ENCODE measurements around the gene TTC22.

TTC22 gene

GRCh38 chr1:54833121-54833520 lies 32.0 kb upstream of the TTC22 start:
- DNase-seq, result no peak

- DNase-seq, result no peak
These were observed 25.2 kb upstream of the TTC22 start for GRCh38 chr1:54826226-54826816.

- no peak for DNase-seq
These were observed 24.6 kb upstream of the TTC22 start for GRCh38 chr1:54825696-54826095.

- no peak for DNase-seq
These were observed 22.5 kb upstream of the TTC22 start for GRCh38 chr1:54823670-54824069.

GRCh38 chr1:54819733-54820132 lies 18.6 kb upstream of the TTC22 start:
- DNase-seq, result no peak

GRCh38 chr1:54819195-54819536 lies 18.0 kb upstream of the TTC22 start:
- no peak for DNase-seq

GRCh38 chr1:54818461-54819194 lies 17.5 kb upstream of the TTC22 start:
- DNase-seq, result no peak

GRCh38 chr1:54816951-54817350 lies 15.8 kb upstream of the TTC22 start:
- DNase-seq, result no peak

- no peak for DNase-seq
These were observed 15.0 kb upstream of the TTC22 start for GRCh38 chr1:54816130-54816529.

GRCh38 chr1:54815086-54815876 lies 14.2 kb upstream of the TTC22 start:
- DNase-seq, result no peak

GRCh38 chr1:54814571-54814970 lies 13.4 kb upstream of the TTC22 start:
- no peak for DNase-seq

GRCh38 chr1:54814126-54814498 lies 13.0 kb upstream of the TTC22 start:
- no peak for DNase-seq

- no peak for DNase-seq
These were observed 12.5 kb upstream of the TTC22 start for GRCh38 chr1:54813485-54814125.

- no peak for DNase-seq
These were observed 11.8 kb upstream of the TTC22 start for GRCh38 chr1:54812801-54813484.

- DNase-seq, result no peak
These were observed 10.9 kb upstream of the TTC22 start for GRCh38 chr1:54811739-54812655.

GRCh38 chr1:54811066-54811465 lies 9.9 kb upstream of the TTC22 start:
- no peak for DNase-seq

- DNase-seq, result peak; percentile 74
These were observed 9.2 kb upstream of the TTC22 start for GRCh38 chr1:54810153-54810942.

GRCh38 chr1:54809496-54810074 lies 8.5 kb upstream of the TTC22 start:
- DNase-seq, result no peak

- DNase-seq, result no peak
These were observed 7.5 kb upstream of the TTC22 start for GRCh38 chr1:54808443-54809207.

GRCh38 chr1:54807756-54808155 lies 6.6 kb upstream of the TTC22 start:
- DNase-seq, result no peak
